Small intestine (tissue), 7 donors: Measurements from ENCODE around the gene SIVA1. TPM values are rescaled to one million over a fixed set of nuclear protein-coding genes. Genes with fewer than 3 reads are reported as not detected.
A peak's percentile ranks its signal among the peaks of the same experiment; 100 is the strongest.

Source experiments
- DNase-seq, 2 donors: peaks; one replicate each; pipeline versions ENCODE4 v3.0.0 to v3.0.0-alpha.2; 2013
- FAIRE-seq: peaks from 2 replicates; lab custom pipeline; 2012; peaks lifted over from hg19 to GRCh38; lab: Jason Lieb, UNC
- H3K27ac ChIP-seq, 3 donors: one replicate each; pipeline ENCODE4 v1.5.1; 2013; ENCODE audit warnings: low read length in 2 of 3, mild to moderate bottlenecking in 2 of 3, control low read depth in 1 of 3, inconsistent platforms in 1 of 3, low read depth in 1 of 3, moderate library complexity in 1 of 3
- H3K27me3 ChIP-seq, 3 donors: one replicate each; pipeline ENCODE4 v1.6.1; 2013; ENCODE audit warnings: low read length in 3 of 3, inconsistent platforms in 1 of 3; ENCODE audit not compliant: control insufficient read depth in 3 of 3, insufficient read depth in 3 of 3
- H3K36me3 ChIP-seq, 3 donors: one replicate each; pipeline ENCODE4 v1.6.1; 2013; ENCODE audit warnings: low read length in 3 of 3, inconsistent platforms in 1 of 3, low read depth in 1 of 3, mild to moderate bottlenecking in 1 of 3, moderate library complexity in 1 of 3; ENCODE audit not compliant: control insufficient read depth in 3 of 3, insufficient read depth in 2 of 3
- H3K4me1 ChIP-seq, 3 donors: one replicate each; pipeline ENCODE4 v1.6.1; 2013; ENCODE audit warnings: low read length in 2 of 3, inconsistent platforms in 1 of 3, low read depth in 1 of 3, mild to moderate bottlenecking in 1 of 3, moderate library complexity in 1 of 3; ENCODE audit not compliant: control insufficient read depth in 3 of 3, insufficient read depth in 2 of 3
- H3K4me3 ChIP-seq, 3 donors: one replicate each; pipeline ENCODE4 v1.5.1; 2013; ENCODE audit warnings: low read length in 3 of 3, control low read depth in 1 of 3, inconsistent platforms in 1 of 3, low read depth in 1 of 3, mild to moderate bottlenecking in 1 of 3, moderate library complexity in 1 of 3
- H3K9me3 ChIP-seq, 2 donors: one replicate each; pipeline ENCODE4 v1.6.1; 2013; ENCODE audit warnings: low read depth in 1 of 2, low read length in 1 of 2; ENCODE audit not compliant: control insufficient read depth in 2 of 2, insufficient read depth in 1 of 2
- WGBS, 3 donors: extraction: QIAGEN DNeasy Blood & Tissue Kit; methylation state at CpG; one replicate each; pipeline ENCODE4 v1.1.7; 2013; 5-methylcytosine and 5-hydroxymethylcytosine counted together
- polyA plus RNA-seq, 4 donors: library from polyadenylated mRNA; stranded (reverse) in 3 of 4; unstranded in 1 of 4; fragments of 200-250 nt in 3 of 4; fragments of 120-200 nt in 1 of 4; gene quantifications; one replicate each; pipeline versions ENCODE4 v1.2.1 to v1.2.3, GENCODE V29; 2013
- donor health status: healthy with polysubstance abuse.
- donor health status: control.
- donor health status: control.
- donor health status: Bipolar disorder and iron deficiency.
- donor health status: healthy.

Gene SIVA1
- polyA plus RNA-seq, 4 donors: 91.9 to 269 (median 140) TPM

DNA sequence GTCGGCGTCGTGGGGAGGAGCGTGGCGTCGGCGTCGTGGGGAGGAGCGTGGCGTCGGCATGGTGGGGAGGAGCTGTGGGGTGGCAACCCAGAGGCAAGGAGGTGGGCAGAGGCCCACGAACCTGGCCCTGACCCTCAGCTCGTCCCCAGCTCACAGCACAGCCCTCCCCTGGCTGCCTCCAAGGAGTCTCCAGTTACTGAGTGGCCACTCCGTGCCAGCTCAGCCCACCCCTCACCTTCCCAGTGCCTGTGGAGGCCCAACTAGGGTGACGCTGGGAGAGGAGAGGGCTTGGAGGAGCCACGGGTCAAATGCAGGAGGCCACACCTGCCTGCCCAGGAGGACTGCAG, 23.1 kb upstream of the SIVA1 start:
- 80 to 88% (median 82%) methylated on average over 5 to 16 of the region's 16 CpGs for WGBS, 3 donors
- no peaks in the 10 kb centered on the region for H3K9me3 ChIP-seq
- H3K4me3 ChIP-seq: no peak overlapping the region
- H3K36me3 ChIP-seq: no peaks in the 10 kb centered on the region
- H3K27me3 ChIP-seq: no peaks in the 10 kb centered on the region
- no peak for FAIRE-seq
- no peak for DNase-seq
- H3K4me1 ChIP-seq: peaks cover 0 to 9% (median 2%) of the 10 kb centered on the region in 3 donors
- H3K27ac ChIP-seq: no peak overlapping the region

DNA sequence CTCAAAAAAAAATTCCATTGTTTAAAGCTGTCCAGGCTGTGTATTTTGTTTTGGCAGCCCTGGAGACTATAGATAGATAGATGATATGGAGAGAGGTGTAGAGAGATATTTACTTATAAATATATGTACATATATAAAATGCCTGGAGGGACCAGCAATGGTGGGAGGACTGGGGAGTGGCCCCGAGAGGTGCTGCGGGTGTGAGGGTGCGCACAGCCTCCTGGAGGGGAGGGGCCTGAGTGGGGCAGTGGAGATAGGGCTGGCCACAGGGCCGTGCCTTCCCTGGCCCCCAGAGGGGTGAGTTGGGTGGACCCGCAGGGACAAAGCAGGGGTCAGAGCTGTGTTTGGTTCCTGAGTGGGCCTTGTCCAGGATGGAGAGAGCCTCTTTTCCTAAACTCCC, 22.5 kb upstream of the SIVA1 start:
- no peaks in the 10 kb centered on the region for H3K9me3 ChIP-seq
- no peak overlapping the region for H3K27ac ChIP-seq
- WGBS, 3 donors: 74 to 88% (median 84%) methylated on average over 4 to 5 of the region's 5 CpGs
- FAIRE-seq (no peak), DNase-seq (no peak)
- H3K36me3 ChIP-seq: no peaks in the 10 kb centered on the region
- H3K4me1 ChIP-seq: peaks cover 0 to 2% (median 2%) of the 10 kb centered on the region in 3 donors
- H3K4me3 ChIP-seq: no peak overlapping the region
- no peaks in the 10 kb centered on the region for H3K27me3 ChIP-seq

DNA sequence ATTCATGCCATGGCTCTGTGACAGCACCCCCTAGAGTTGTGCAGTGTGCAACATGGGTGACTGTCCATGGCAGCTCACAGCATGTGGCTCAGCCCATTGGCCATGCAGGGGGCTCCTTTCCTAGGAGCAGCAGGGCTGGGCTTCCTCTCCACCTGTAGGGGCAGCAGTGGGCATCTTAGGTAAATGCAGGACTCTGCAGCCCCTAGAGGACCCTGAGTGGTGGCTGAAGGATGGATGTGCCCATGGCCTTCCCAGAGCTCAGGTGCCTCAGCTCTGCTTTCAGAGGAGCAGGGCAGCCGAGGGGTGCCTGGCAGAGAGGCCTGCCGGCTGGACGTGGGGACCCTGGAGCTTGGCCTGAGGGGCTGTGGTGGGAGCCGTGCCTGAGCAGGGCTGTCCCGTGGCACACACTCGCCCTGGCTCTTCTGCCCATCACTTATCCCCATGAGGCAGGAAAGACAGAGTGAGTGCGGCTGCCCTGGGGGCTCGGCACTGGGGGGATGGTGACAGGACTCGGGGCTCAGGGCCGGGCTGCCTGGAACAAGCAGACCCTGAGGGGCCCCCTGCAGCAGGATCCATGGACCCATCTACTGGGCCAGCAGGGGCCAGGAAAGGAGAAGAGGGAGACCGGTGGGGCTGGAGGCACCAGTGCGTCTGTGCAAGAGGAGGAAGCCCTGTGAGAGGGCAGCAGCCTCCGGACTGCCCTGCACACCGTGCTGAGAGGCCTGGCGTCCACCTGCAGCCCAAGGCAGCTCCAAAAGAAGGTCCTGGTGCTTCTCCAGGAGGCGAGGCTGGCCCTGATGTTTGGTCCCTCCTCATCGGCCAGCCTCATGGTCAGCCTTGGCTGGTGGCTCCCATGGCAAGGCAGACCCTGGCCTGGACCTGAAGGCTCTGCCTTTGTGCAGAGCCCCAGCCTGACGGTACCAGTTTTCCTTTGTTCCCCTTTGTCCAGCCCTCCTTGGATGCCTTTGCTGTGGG, 21.3 kb upstream of the SIVA1 start:
- H3K9me3 ChIP-seq: no peaks in the 10 kb centered on the region
- DNase-seq (no peak), FAIRE-seq (no peak)
- H3K27me3 ChIP-seq: no peaks in the 10 kb centered on the region
- no peak overlapping the region for H3K27ac ChIP-seq
- peaks cover 0 to 2% (median 0%) of the 10 kb centered on the region in 3 donors for H3K4me1 ChIP-seq
- no peak overlapping the region for H3K4me3 ChIP-seq
- no peaks in the 10 kb centered on the region for H3K36me3 ChIP-seq
- 87 to 95% (median 91%) methylated on average over 18 of the region's 18 CpGs for WGBS, 3 donors

DNA sequence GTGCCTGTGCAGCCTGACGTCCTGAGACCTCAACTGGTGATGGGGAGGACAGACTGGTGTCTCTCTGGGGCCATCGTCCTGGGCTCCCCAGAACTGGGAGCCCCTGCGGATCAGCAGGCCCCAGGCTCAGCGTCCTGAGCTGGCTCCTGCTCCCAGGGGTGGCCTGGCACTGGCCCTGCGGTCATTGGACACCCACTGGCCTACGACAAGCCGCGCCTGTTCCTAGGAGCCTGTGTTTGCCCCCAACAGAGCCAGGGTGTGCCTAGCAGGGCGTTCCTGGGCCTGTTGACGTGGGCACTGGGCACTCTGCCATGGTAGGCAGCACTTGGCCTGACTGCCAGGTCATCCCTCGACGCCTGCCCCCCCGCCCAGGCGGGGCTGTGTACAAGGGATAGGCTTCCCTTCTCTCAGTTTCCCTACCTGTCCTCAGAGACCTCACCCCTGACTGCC, 20.6 kb upstream of the SIVA1 start:
- Histone ChIP-seq H3K27ac (no peak overlapping the region), H3K4me1 (peaks cover 0 to 2% (median 0%) of the 10 kb centered on the region in 3 donors), H3K4me3 (no peak overlapping the region), H3K36me3 (peaks cover 0 to under 1% (median 0%) of the 10 kb centered on the region in 3 donors), H3K9me3 (no peaks in the 10 kb centered on the region), H3K27me3 (no peaks in the 10 kb centered on the region)
- DNase-seq (peak in 1 of 2 donors; percentile 86), FAIRE-seq (no peak)
- WGBS, 3 donors: 16 to 61% (median 35%) methylated on average over 14 of the region's 14 CpGs

DNA sequence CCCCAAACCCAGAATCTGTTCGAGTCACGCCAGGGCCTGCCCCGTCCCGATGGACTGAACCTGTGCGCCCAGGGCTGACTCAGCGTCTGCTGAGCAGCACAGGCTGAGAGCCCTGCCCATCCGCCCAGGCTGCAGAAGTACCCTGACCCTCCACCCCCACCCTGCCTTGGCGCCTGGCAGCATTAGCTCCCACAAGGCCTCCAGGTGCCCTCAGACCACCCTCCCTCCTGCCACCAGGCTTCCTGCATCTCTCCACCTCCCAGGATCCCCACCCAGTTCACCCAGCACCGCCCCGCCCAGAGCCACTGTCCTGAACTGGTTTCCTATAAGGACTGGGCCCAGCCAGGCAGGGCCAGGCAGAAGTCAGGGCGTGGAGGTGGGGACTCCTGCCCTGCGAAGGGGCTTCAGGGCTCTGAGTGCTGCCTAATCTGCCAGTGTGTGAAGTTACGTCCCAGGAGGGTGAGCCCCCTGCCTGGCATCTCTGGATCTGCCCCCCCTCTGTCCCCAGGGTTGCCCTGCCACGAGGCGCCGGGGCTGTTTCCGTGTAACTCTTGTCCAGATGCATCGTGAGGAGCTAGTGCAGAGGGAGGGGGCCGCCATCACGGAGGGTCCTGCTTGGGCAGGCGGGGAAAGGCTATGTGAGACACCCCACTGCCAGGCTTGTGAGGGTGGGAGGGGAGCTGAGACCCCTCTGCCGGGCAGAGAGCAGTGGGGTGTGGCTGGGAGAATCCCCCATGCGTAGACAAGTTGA, 19.8 kb upstream of the SIVA1 start:
- Histone ChIP-seq H3K9me3 (no peaks in the 10 kb centered on the region), H3K36me3 (peaks cover 0 to 2% (median 0%) of the 10 kb centered on the region in 3 donors), H3K27me3 (no peaks in the 10 kb centered on the region), H3K27ac (no peak overlapping the region), H3K4me1 (peaks cover 0 to 2% (median 0%) of the 10 kb centered on the region in 3 donors), H3K4me3 (no peak overlapping the region)
- FAIRE-seq (no peak), DNase-seq (peak in 1 of 2 donors; percentile 70)
- WGBS, 3 donors: 48 to 78% (median 67%) methylated on average over 23 of the region's 23 CpGs

DNA sequence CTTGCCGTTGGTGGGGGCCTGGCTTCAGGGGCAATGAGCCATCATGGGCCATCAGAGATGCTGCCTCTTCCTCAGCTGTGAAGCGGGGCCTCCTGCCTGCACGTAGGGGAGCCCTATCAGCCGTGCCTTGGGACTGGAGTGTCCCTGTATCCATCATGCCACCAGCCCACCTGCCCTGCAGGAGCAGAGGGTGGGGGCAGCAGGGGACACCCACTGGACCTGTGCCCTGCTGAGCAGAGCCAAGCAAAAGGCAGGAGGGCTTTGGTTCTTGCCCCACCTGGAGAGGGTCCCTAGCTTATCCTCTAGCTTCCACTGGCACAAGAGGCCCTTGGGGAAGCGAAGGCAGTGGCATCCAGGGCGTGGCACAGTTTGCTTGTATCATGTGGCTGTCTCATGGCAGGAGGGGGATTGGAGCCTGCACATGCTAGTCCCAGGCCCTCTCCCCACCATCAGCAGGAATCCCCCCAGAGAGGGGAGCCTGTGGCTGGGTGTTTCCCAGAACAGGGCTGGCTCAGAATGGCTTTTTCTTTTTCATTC, 18.8 kb upstream of the SIVA1 start:
- no peak overlapping the region for H3K27ac ChIP-seq
- no peak overlapping the region for H3K4me3 ChIP-seq
- peaks cover 0 to 2% (median 0%) of the 10 kb centered on the region in 3 donors for H3K4me1 ChIP-seq
- H3K27me3 ChIP-seq: no peaks in the 10 kb centered on the region
- no peak for DNase-seq
- FAIRE-seq: no peak
- no peaks in the 10 kb centered on the region for H3K9me3 ChIP-seq
- WGBS, 3 donors: 78 to 82% (median 81%) methylated on average over 6 of the region's 6 CpGs
- H3K36me3 ChIP-seq: peaks cover 0 to 4% (median 0%) of the 10 kb centered on the region in 3 donors

DNA sequence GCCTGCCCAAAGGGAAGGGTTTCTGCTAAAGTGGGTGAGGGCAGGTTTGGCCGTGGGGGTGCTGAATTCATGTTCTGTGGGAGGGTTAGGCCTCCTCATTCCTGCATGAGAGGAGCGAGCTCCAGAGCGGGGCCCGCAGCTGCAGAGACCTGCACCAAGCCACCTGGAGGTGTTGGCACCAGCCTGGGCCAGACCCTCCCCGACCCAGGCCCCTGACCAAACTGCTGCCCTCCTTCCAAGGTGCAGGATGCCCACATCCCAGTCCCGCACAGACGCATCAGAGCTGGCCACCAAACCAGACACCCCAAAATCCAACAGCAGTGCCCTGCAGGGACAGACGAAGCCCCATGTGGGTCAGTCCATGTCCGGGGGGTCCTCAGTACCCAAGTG, 18.4 kb upstream of the SIVA1 start:
- no peaks in the 10 kb centered on the region for H3K9me3 ChIP-seq
- WGBS, 3 donors: 88 to 89% (median 88%) methylated on average over 9 of the region's 9 CpGs
- no peak for FAIRE-seq
- H3K4me3 ChIP-seq: no peak overlapping the region
- H3K27me3 ChIP-seq: no peaks in the 10 kb centered on the region
- H3K27ac ChIP-seq: no peak overlapping the region
- H3K36me3 ChIP-seq: peaks cover 0 to 5% (median 0%) of the 10 kb centered on the region in 3 donors
- H3K4me1 ChIP-seq: peaks cover 0 to 2% (median 0%) of the 10 kb centered on the region in 3 donors
- DNase-seq: no peak
